ENCODE data around the gene OR5AU1.

The OR5AU1 gene

GRCh38 chr14:21155963-21156362, at the start of gene OR5AU1:
Gene OR5AU1 (minus strand): TSS chr14:21156063. CDS start chr14:21155872, 191 bp downstream.
- Histone ChIP-seq H3K9me3 (ENCODE audit: severe bottlenecking) (no peaks in the 10 kb centered on the region), H3K4me3 (ENCODE audit: low read depth, low read length) (no peak within 1 kb of the TSS), H3K27me3 (ENCODE audit: insufficient read depth, low read depth, severe bottlenecking) (peaks cover 34% of the 10 kb centered on the region), H3K36me3 (no peaks in the 10 kb centered on the region), H3K27ac (no peak within 1 kb of the TSS)
- DNase-seq, result no peak
- no peak for TF ChIP-seq CTCF (IDR thresholded peaks at IDR 0.05; ENCODE audit: low read depth, low read length)

DNA sequence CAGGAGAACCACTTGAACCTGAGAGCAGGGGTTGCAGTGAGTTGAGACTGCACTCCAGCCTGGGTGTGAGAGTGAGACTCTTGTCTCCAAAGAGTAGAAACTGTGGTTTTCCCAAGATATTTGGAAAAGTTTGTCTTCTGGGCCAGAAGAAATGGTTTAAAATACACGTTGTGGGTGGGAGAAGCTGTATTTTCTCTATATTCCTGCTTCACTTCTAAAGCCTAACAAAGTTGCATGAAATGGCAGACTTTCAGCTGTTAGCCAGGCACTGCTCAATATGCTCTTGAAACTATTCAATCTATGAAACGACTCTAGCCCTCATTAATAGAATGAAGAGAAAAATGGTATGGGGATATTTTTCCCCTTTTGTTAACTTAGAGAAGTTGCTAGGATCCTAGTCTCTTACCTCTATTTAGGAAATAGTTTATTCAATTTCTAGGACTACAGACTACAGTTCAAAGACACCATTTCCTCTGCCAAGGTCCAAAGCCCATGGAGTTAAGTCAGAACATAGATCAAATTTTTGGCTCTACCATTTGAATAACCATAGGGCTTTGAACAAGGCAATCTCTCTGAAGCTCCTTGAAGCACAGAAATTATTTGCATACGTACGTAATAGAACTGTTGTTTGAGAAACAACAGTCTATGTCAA, 49.3 kb upstream of the OR5AU1 start:
- Histone ChIP-seq H3K27ac (no peak overlapping the region; the same call in 1 of the 2 replicates), H3K4me3 (ENCODE audit: low read depth, low read length) (no peak overlapping the region), H3K9me3 (ENCODE audit: severe bottlenecking) (no peaks in the 10 kb centered on the region), H3K27me3 (ENCODE audit: insufficient read depth, low read depth, severe bottlenecking) (no peaks in the 10 kb centered on the region), H3K36me3 (peaks cover 68% of the 10 kb centered on the region)
- DNase-seq, result no peak
- no peak for TF ChIP-seq CTCF (IDR thresholded peaks at IDR 0.05; ENCODE audit: low read depth, low read length)

DNA sequence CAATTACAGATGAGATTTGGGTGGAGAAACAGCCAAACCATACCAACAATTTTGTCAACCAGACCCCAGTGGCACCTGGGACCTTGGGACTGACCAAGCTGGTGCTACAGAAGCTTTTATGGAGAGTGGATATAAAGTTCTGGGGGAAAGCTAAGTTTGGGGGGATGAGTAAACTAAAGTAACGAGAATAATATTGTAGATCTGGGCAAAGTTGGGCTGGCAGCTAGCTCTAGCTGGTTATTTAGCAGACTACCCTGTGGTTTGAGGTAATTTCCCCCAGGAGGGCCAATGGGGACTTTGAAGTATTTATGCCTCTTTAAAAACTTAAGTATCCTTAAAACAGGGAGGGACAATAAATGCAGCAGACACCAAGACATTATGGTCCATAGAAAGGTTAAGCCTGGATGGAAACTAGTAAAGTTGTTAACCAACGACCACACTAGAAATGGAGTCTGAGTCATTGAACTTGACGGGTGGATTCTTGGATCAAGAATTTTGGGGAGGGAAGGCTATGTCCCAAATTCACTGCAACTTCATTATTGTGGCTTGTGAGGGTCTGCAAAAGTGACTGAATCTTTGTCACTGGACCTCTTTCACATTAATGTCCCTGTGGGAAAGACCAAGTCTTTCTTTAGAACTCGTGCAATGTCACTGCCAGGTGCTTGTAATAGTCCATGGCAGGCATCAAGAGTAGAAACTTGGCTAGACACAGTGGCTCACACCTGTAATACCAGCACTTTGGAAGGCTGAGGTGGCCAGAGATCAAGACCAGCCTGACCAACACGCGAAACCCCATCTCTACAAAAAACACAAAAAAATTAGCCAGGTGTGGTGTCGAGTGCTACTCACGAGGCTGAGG, 48.5 kb upstream of the OR5AU1 start:
- no peaks in the 10 kb centered on the region for H3K9me3 ChIP-seq (ENCODE audit: severe bottlenecking)
- TF ChIP-seq CTCF (IDR thresholded peaks at IDR 0.05; ENCODE audit: low read depth, low read length), result no peak
- no peak overlapping the region for H3K27ac ChIP-seq
- no peak for DNase-seq
- no peaks in the 10 kb centered on the region for H3K27me3 ChIP-seq (ENCODE audit: insufficient read depth, low read depth, severe bottlenecking)
- H3K4me3 ChIP-seq (ENCODE audit: low read depth, low read length), result no peak overlapping the region
- H3K36me3 ChIP-seq, result peaks cover 60% of the 10 kb centered on the region

DNA sequence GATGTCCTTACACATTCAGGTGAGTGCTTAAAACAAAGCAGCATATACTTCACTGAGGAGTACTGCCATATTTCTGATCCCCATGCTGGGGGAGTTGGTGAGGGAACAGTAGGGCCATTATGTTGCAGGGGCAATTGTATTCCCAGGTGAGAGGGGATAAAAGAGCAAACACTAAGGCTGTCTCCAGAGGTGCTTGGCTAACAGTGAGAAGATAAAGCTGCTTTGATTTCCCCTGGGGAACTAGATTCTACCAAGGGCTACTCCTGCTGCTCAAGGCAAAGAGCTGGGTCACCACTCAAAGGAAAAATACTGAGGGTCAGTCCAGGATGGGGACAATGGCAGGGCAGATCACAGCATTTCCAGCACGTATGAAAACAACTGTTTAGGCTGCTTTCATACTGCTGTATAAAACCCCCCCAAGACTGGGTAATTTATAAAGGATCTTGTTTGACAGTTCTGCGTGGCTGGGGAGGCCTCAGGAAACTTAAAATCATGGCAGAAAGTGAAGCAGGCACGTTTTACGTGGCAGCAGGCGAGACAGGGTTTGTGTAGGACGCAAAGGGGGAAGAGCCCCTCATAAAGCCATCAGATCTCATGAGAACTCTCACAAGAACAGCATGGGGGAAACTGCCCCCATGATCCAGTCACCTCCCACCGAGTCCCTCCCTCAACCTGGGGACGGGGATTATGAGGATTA, 47.8 kb upstream of the OR5AU1 start:
- TF ChIP-seq CTCF (IDR thresholded peaks at IDR 0.05; ENCODE audit: low read depth, low read length), result no peak
- Histone ChIP-seq H3K27ac (peak overlapping the region; percentile 12), H3K4me3 (ENCODE audit: low read depth, low read length) (no peak overlapping the region), H3K9me3 (ENCODE audit: severe bottlenecking) (no peaks in the 10 kb centered on the region), H3K27me3 (ENCODE audit: insufficient read depth, low read depth, severe bottlenecking) (no peaks in the 10 kb centered on the region), H3K36me3 (peaks cover 52% of the 10 kb centered on the region)
- no peak for DNase-seq

DNA sequence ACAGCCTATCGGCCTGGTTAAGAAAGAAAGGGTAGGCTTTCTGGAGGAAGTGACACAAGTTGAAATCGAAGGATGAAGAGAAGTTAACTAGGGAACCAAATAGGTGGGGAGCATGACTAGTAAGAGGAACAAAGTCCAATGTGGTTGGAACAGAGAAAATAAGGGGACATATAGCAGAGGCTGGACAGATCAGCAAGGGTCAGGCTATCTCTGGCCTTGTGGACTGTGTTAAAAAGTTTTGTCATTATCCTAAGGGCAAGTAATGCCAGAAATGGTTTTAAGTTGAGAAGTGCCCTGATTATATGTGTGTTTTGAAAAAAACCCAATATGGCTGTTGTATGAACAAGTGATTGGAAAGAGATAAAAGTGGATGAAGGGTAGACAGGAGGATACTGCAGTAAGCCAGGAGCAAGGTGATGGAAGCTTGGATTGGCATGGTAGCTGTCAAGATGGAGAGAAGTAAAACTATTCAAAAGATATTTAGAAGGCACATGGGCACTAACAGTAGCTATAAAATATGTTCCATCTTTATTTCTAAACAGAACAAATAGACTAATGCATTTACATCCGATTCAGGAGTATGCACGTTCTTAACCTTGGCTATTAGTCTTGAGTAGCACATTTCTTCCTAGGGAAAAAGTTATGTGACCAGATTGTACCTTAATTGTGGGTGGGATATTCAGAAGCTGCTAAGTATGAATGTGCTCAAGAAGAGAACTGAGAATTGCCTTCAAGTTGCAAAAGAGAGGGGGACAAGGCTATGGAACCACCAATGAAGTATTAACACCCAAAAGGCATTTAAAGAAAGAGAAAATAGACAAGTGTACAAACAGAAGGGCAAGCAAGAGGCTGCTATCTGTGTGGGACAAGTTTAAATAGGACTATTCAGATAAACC, 46.8 kb upstream of the OR5AU1 start:
- Histone ChIP-seq H3K27ac (peak overlapping the region; percentile 12; the same call in 1 of the 2 replicates), H3K36me3 (peaks cover 43% of the 10 kb centered on the region)

More for the DNA sequence above, 46.8 kb upstream of the OR5AU1 start:
- H3K27me3 ChIP-seq (ENCODE audit: insufficient read depth, low read depth, severe bottlenecking), result no peaks in the 10 kb centered on the region
- peaks cover under 1% of the 10 kb centered on the region for H3K9me3 ChIP-seq (ENCODE audit: severe bottlenecking)
- no peak for DNase-seq
- no peak overlapping the region for H3K4me3 ChIP-seq (ENCODE audit: low read depth, low read length)
- no peak for TF ChIP-seq CTCF (IDR thresholded peaks at IDR 0.05; ENCODE audit: low read depth, low read length)

All from WERI-Rb-1 (cell line).